Body of pancreas (tissue), 4 donors: ENCODE measurements around the gene ARHGEF7.

Source experiments
- CTCF ChIP-seq, 7 experiments: fragments of 450-650 bp in 4 of 7; fragments of 200-600 bp in 3 of 7; sonication (generic) in 3 of 7; IDR thresholded peaks; one replicate each; pipeline ENCODE4 v1.5.1; 2016 to 2019; ENCODE audit warnings: antibody characterized with exemption in 7 of 7
- POLR2A ChIP-seq, 3 donors: fragments of 450-650 bp; IDR thresholded peaks; one replicate each; pipeline ENCODE4 v1.6.1; 2016; ENCODE audit warnings: antibody characterized with exemption in 3 of 3, mild to moderate bottlenecking in 2 of 3

GRCh38 chr13:111278743-111279652, 163.9 kb downstream of the ARHGEF7 start:
- no peak for TF ChIP-seq CTCF (IDR thresholded peaks at IDR 0.05)
- no peak for TF ChIP-seq POLR2A (IDR thresholded peaks at IDR 0.05)
